ENCODE measurements around the gene SMAD2. TPM values are rescaled to one million over a fixed set of nuclear protein-coding genes. Genes with fewer than 3 reads are reported as not detected.

SMAD2 gene
- polyA plus RNA-seq, 1 experiment: 95.8 TPM

- Histone ChIP-seq H3K27ac (ENCODE audit: low read depth, low read length) (no peak overlapping the region), H3K9me3 (ENCODE audit: control insufficient read depth, insufficient read depth, low read length) (no peaks in the 10 kb centered on the region), H3K4me3 (ENCODE audit: low read depth, low read length) (no peak overlapping the region), H3K27me3 (ENCODE audit: control insufficient read depth, insufficient read depth, low read length) (no peaks in the 10 kb centered on the region)
- no peak for TF ChIP-seq CTCF (IDR thresholded peaks at IDR 0.05; ENCODE audit: low read depth, low read length)
- POLR2A ChIA-PET: no interaction called here
- CTCF ChIA-PET: no interaction called here
- no peak for DNase-seq (ENCODE audit: low read depth, low spot score)
Measured at GRCh38 chr18:47826157-47827074, 104.0 kb downstream of the SMAD2 start.

- POLR2A ChIA-PET: no interaction called here
- Histone ChIP-seq H3K27me3 (ENCODE audit: control insufficient read depth, insufficient read depth, low read length) (no peaks in the 10 kb centered on the region), H3K9me3 (ENCODE audit: control insufficient read depth, insufficient read depth, low read length) (no peaks in the 10 kb centered on the region), H3K4me3 (ENCODE audit: low read depth, low read length) (no peak overlapping the region), H3K27ac (ENCODE audit: low read depth, low read length) (no peak overlapping the region)
- TF ChIP-seq CTCF (IDR thresholded peaks at IDR 0.05; ENCODE audit: low read depth, low read length): no peak
- DNase-seq (ENCODE audit: low read depth, low spot score): no peak
- CTCF ChIA-PET: no interaction called here
Measured at GRCh38 chr18:47821314-47821713, 109.1 kb downstream of the SMAD2 start.

- H3K27ac ChIP-seq (ENCODE audit: low read depth, low read length): no peak overlapping the region
- H3K4me3 ChIP-seq (ENCODE audit: low read depth, low read length): no peak overlapping the region
- no peak for TF ChIP-seq CTCF (IDR thresholded peaks at IDR 0.05; ENCODE audit: low read depth, low read length)
- CTCF ChIA-PET: no interaction called here
- H3K9me3 ChIP-seq (ENCODE audit: control insufficient read depth, insufficient read depth, low read length): no peaks in the 10 kb centered on the region
- POLR2A ChIA-PET: no interaction called here
- H3K27me3 ChIP-seq (ENCODE audit: control insufficient read depth, insufficient read depth, low read length): no peaks in the 10 kb centered on the region
- DNase-seq (ENCODE audit: low read depth, low spot score): no peak
Measured at GRCh38 chr18:47817795-47818077, 112.7 kb downstream of the SMAD2 start.

GRCh38 chr18:47817017-47817794 is 113.3 kb downstream of the SMAD2 start:
- no peak for DNase-seq (ENCODE audit: low read depth, low spot score)
- no peak overlapping the region for H3K27ac ChIP-seq (ENCODE audit: low read depth, low read length)
- H3K27me3 ChIP-seq (ENCODE audit: control insufficient read depth, insufficient read depth, low read length): no peaks in the 10 kb centered on the region
- ChIA-PET POLR2A (no interaction called here), CTCF (no interaction called here)
- TF ChIP-seq CTCF (IDR thresholded peaks at IDR 0.05; ENCODE audit: low read depth, low read length): no peak
- no peaks in the 10 kb centered on the region for H3K9me3 ChIP-seq (ENCODE audit: control insufficient read depth, insufficient read depth, low read length)
- no peak overlapping the region for H3K4me3 ChIP-seq (ENCODE audit: low read depth, low read length)
